ENCODE measurements around the gene PCNX1. TPM values are rescaled to one million over a fixed set of nuclear protein-coding genes. Genes with fewer than 3 reads are reported as not detected.

The PCNX1 gene
- total RNA-seq, 2 experiments from 2014 or later = 64.4 to 69.2 TPM

GRCh38 chr14:70955543-70956480, 48.6 kb downstream of the PCNX1 start:
- H3K27me3 Mint-ChIP-seq = no peaks in the 10 kb centered on the region
- H3K36me3 Mint-ChIP-seq = peaks cover 25% of the 10 kb centered on the region
- ATAC-seq (peak; percentile 92), DNase-seq (peak; percentile 64)
- peaks cover 27% of the 10 kb centered on the region for H3K4me1 Mint-ChIP-seq
- H3K4me3 Mint-ChIP-seq = no peak overlapping the region
- peak overlapping the region; percentile 17 for H3K27ac Mint-ChIP-seq
- H3K9me3 Mint-ChIP-seq (ENCODE audit: low read depth) = no peaks in the 10 kb centered on the region
- CTCF ChIA-PET = interaction anchor here (0.6 to 7.4 kb wide), 21 partner anchors 9 to 146 kb away, joined by 3 to 91 read pairs (median 5); partner anchors contain the start of genes MAP3K9 and PCNX1

GRCh38 chr14:70956511-70956910, 49.3 kb downstream of the PCNX1 start:
- H3K4me1 Mint-ChIP-seq = peaks cover 27% of the 10 kb centered on the region
- no peak overlapping the region for H3K4me3 Mint-ChIP-seq
- CTCF ChIA-PET = interaction anchor here (1.0 to 7.4 kb wide), 12 partner anchors 15 to 147 kb away, joined by 4 to 91 read pairs (median 8); partner anchors contain the start of genes MAP3K9 and PCNX1
- no peak overlapping the region for H3K27ac Mint-ChIP-seq
- H3K27me3 Mint-ChIP-seq = no peaks in the 10 kb centered on the region
- no peak for DNase-seq
- no peaks in the 10 kb centered on the region for H3K9me3 Mint-ChIP-seq (ENCODE audit: low read depth)
- no peak for ATAC-seq
- peaks cover 22% of the 10 kb centered on the region for H3K36me3 Mint-ChIP-seq

GRCh38 chr14:70957710-70958109, 50.5 kb downstream of the PCNX1 start:
- ATAC-seq (no peak), DNase-seq (no peak)
- peaks cover 30% of the 10 kb centered on the region for H3K4me1 Mint-ChIP-seq
- H3K36me3 Mint-ChIP-seq = peaks cover 24% of the 10 kb centered on the region
- CTCF ChIA-PET = interaction anchor here (0.6 to 7.4 kb wide), 4 partner anchors 9 to 140 kb away, joined by 3 to 91 read pairs (median 3); partner anchors contain the start of gene PCNX1
- no peaks in the 10 kb centered on the region for H3K27me3 Mint-ChIP-seq
- H3K9me3 Mint-ChIP-seq (ENCODE audit: low read depth) = no peaks in the 10 kb centered on the region
- H3K27ac Mint-ChIP-seq = no peak overlapping the region
- H3K4me3 Mint-ChIP-seq = no peak overlapping the region

- Mint-ChIP-seq H3K4me1 (peaks cover 24% of the 10 kb centered on the region), H3K9me3 (ENCODE audit: low read depth) (no peaks in the 10 kb centered on the region), H3K27me3 (no peaks in the 10 kb centered on the region), H3K4me3 (no peak overlapping the region), H3K27ac (no peak overlapping the region), H3K36me3 (peaks cover 31% of the 10 kb centered on the region)
- ATAC-seq (no peak), DNase-seq (no peak)
- CTCF ChIA-PET = interaction anchor here (1.3 kb wide), 1 partner anchor 56 kb away, joined by 4 read pairs; the partner anchor contains the start of gene PCNX1
Measured at GRCh38 chr14:70962935-70963334, 55.7 kb downstream of the PCNX1 start.

- H3K36me3 Mint-ChIP-seq = peaks cover 31% of the 10 kb centered on the region
- DNase-seq = no peak
- H3K4me3 Mint-ChIP-seq = no peak overlapping the region
- no peaks in the 10 kb centered on the region for H3K27me3 Mint-ChIP-seq
- peaks cover 30% of the 10 kb centered on the region for H3K4me1 Mint-ChIP-seq
- H3K27ac Mint-ChIP-seq = no peak overlapping the region
- no peak for ATAC-seq
- CTCF ChIA-PET = interaction anchor here (0.7 to 1.2 kb wide), 2 partner anchors 8 to 146 kb away, joined by 3 to 4 read pairs; no protein-coding TSS in a partner anchor
- H3K9me3 Mint-ChIP-seq (ENCODE audit: low read depth) = no peaks in the 10 kb centered on the region
Measured at GRCh38 chr14:70964492-70964891, 57.2 kb downstream of the PCNX1 start.

- CTCF ChIA-PET = interaction anchor here (0.9 to 2.7 kb wide), 4 partner anchors 16 to 154 kb away, joined by 3 to 28 read pairs (median 10); partner anchors contain the start of gene PCNX1
- Mint-ChIP-seq H3K4me1 (peaks cover 15% of the 10 kb centered on the region), H3K27ac (peak overlapping the region; percentile 39)
Measured at GRCh38 chr14:70971560-70971959, 64.3 kb downstream of the PCNX1 start.

GRCh38 chr14:70972107-70972976, 65.1 kb downstream of the PCNX1 start:
- CTCF ChIA-PET = interaction anchor here (0.7 to 2.7 kb wide), 21 partner anchors 8 to 163 kb away, joined by 3 to 28 read pairs (median 4); partner anchors contain the start of genes MAP3K9 and PCNX1
- Mint-ChIP-seq H3K27ac (peak overlapping the region; percentile 32), H3K4me1 (peaks cover 13% of the 10 kb centered on the region), H3K4me3 (no peak overlapping the region), H3K27me3 (no peaks in the 10 kb centered on the region), H3K36me3 (peaks cover 20% of the 10 kb centered on the region), H3K9me3 (ENCODE audit: low read depth) (no peaks in the 10 kb centered on the region)
- ATAC-seq (peak; percentile 84), DNase-seq (peak; percentile 90)

More at GRCh38 chr14:70971560-70971959, 64.3 kb downstream of the PCNX1 start:
- Mint-ChIP-seq H3K9me3 (ENCODE audit: low read depth) (no peaks in the 10 kb centered on the region), H3K36me3 (peaks cover 14% of the 10 kb centered on the region), H3K4me3 (no peak overlapping the region), H3K27me3 (no peaks in the 10 kb centered on the region)
- no peak for ATAC-seq
- no peak for DNase-seq

- Mint-ChIP-seq H3K4me1 (peaks cover 24% of the 10 kb centered on the region), H3K27me3 (no peaks in the 10 kb centered on the region)
Measured at GRCh38 chr14:70976591-70976990, 69.3 kb downstream of the PCNX1 start.

GRCh38 chr14:70981000-70981952, 74.0 kb downstream of the PCNX1 start:
- H3K27me3 Mint-ChIP-seq = no peaks in the 10 kb centered on the region
- DNase-seq = no peak
- H3K27ac Mint-ChIP-seq = peak overlapping the region; percentile 80
- no peaks in the 10 kb centered on the region for H3K9me3 Mint-ChIP-seq (ENCODE audit: low read depth)
- H3K4me3 Mint-ChIP-seq = peak overlapping the region; percentile 22
- H3K36me3 Mint-ChIP-seq = peaks cover 26% of the 10 kb centered on the region
- CTCF ChIA-PET = interaction anchor here (1.0 to 6.2 kb wide), 6 partner anchors 9 to 164 kb away, joined by 3 to 29 read pairs (median 10); partner anchors contain the start of gene PCNX1
- ATAC-seq = peak; percentile 72
- H3K4me1 Mint-ChIP-seq = peaks cover 30% of the 10 kb centered on the region

More at GRCh38 chr14:70976591-70976990, 69.3 kb downstream of the PCNX1 start:
- CTCF ChIA-PET = interaction anchor here (0.7 to 6.2 kb wide), 5 partner anchors 10 to 503 kb away, joined by 3 to 29 read pairs (median 4); partner anchors contain the start of gene PCNX1
- Mint-ChIP-seq H3K27ac (no peak overlapping the region), H3K4me3 (no peak overlapping the region), H3K9me3 (ENCODE audit: low read depth) (no peaks in the 10 kb centered on the region), H3K36me3 (peaks cover 23% of the 10 kb centered on the region)
- ATAC-seq (no peak), DNase-seq (no peak)

GRCh38 chr14:70982200-70982599, 74.9 kb downstream of the PCNX1 start:
- Mint-ChIP-seq H3K9me3 (ENCODE audit: low read depth) (no peaks in the 10 kb centered on the region), H3K27ac (peak overlapping the region; percentile 80), H3K4me3 (peak overlapping the region; percentile 27), H3K36me3 (peaks cover 24% of the 10 kb centered on the region), H3K27me3 (no peaks in the 10 kb centered on the region), H3K4me1 (peaks cover 33% of the 10 kb centered on the region)
- ATAC-seq = peak; percentile 56
- CTCF ChIA-PET = interaction anchor here (0.6 to 3.4 kb wide), 4 partner anchors 9 to 1924 kb away, joined by 3 to 16 read pairs (median 10); partner anchors contain the start of gene PCNX1
- no peak for DNase-seq

GRCh38 chr14:70987041-70987440, 79.8 kb downstream of the PCNX1 start:
- no peak overlapping the region for H3K4me3 Mint-ChIP-seq
- no peak overlapping the region for H3K27ac Mint-ChIP-seq
- H3K36me3 Mint-ChIP-seq = peaks cover 20% of the 10 kb centered on the region
- H3K9me3 Mint-ChIP-seq (ENCODE audit: low read depth) = no peaks in the 10 kb centered on the region
- no peaks in the 10 kb centered on the region for H3K27me3 Mint-ChIP-seq
- CTCF ChIA-PET = interaction anchor here (1.1 to 1.5 kb wide), 2 partner anchors 10 to 16 kb away, joined by 3 to 6 read pairs; no protein-coding TSS in a partner anchor
- ATAC-seq (no peak), DNase-seq (no peak)
- H3K4me1 Mint-ChIP-seq = peaks cover 23% of the 10 kb centered on the region
